ENCODE data around the gene KRT32. TPM values are rescaled to one million over a fixed set of nuclear protein-coding genes. Genes with fewer than 3 reads are reported as not detected.

The KRT32 gene
- total and polyA plus RNA-seq, 9 of the 15 experiments (the other 6 are each of a cell fraction or from before 2014, with no cell fraction given), result not detected

DNA sequence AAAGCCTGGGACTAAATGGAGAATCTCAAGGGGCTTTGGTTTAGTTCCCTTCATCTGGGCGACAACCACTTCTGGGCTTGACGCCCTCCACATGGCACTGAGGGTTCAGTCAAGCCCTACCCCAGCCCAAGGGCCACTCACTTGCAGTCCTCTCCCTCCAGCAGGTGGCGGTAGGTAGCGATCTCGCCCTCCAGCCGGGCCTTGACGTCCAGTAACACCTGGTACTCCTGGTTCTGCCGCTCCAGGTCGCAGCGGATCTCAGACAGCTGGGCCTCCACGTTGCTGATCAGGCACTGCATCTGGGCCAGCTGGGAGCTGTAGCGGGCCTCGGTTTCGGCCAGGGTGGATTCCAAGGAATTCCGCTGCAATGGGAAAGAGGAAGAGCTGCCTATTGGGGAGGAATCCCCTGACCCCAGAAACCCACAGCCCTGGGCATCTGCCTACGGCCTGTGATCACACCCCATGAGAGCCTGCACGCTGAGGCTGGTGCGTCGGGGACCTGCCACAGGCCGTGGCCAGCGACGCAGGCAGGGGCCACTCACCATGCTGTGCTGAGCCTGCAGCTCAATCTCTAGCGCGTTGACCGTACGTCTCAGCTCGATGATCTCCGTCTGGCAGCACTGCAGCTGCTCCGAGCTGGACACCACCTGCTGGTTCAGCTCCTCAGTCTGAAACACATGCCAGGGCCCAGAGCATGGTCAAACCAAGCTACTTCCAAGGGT is 19.8 kb upstream of the KRT32 start:
- Histone ChIP-seq H3K9me3 (replicated peaks; ENCODE audit: control insufficient read depth, insufficient read depth, low read depth, low read length) (no peaks in the 10 kb centered on the region), H3K27ac (ENCODE audit: extremely low read depth, low read depth, low read length) (no peak overlapping the region), H3K4me2 (ENCODE audit: insufficient read depth, low read length) (no peak overlapping the region), H3K9me1 (ENCODE audit: control insufficient read depth, insufficient read depth, low read length) (no peaks in the 10 kb centered on the region), H3K9ac (ENCODE audit: insufficient read depth in 1 of 2, low read depth in 2 of 2, low read length in 2 of 2) (0 out of 4 replicates have a peak overlapping the region, but pooled peaks of 1 of the 2 experiments have one; percentile 10), H3K79me2 (ENCODE audit: control insufficient read depth, insufficient read depth, low read length) (no peaks in the 10 kb centered on the region), H2AFZ (ENCODE audit: low read depth, low read length) (peak overlapping the region; percentile 60), H3K4me1 (replicated peaks in 1 of 2; ENCODE audit: control insufficient read depth in 2 of 2, insufficient read depth in 2 of 2, low read length in 2 of 2) (peaks cover 9 to 22% of the 10 kb centered on the region in 2 experiments; a peak in 4 of 5 replicates), H3K36me3 (ENCODE audit: control insufficient read depth, insufficient read depth, low read length) (no peaks in the 10 kb centered on the region), H3K27me3 (ENCODE audit: control insufficient read depth in 2 of 2, insufficient read depth in 2 of 2, low read length in 2 of 2) (peaks cover 7 to 34% of the 10 kb centered on the region in 2 experiments; a peak in 3 of 5 replicates), H3K4me3 (no peak overlapping the region), H4K20me1 (replicated peaks; ENCODE audit: control insufficient read depth, insufficient read depth, low read length) (peaks cover 10% of the 10 kb centered on the region)
- intact Hi-C loops (cut with micrococcal nuclease), result loop anchor here (1.0 to 10.0 kb wide), 2 partner anchors 62 to 178 kb away; no protein-coding TSS in a partner anchor
- peak; percentile 84 for FAIRE-seq
- CTCF ChIA-PET (ENCODE audit: low intra/inter-chr PET ratio), result interaction anchor here (0.6 to 2.9 kb wide), 3 partner anchors 10 to 175 kb away, joined by 4 to 14 read pairs (median 6); no protein-coding TSS in a partner anchor
- BruUV-seq (replicated peaks), result no TSS peak
- in situ Hi-C loops (cut with MboI), result loop anchor here (5.0 kb wide), 1 partner anchor 60 kb away; no protein-coding TSS in a partner anchor
- POLR2A ChIA-PET, result interaction anchor here (0.6 to 1.0 kb wide), 3 partner anchors 32 to 630 kb away, joined by 3 to 4 read pairs (median 4); no protein-coding TSS in a partner anchor
- 29% methylated on average over 29 of the region's 29 CpGs for WGBS (ENCODE audit: insufficient coverage, low coverage, missing lambda C conversion rate)
- DNase-seq (ENCODE audit: extremely low read depth in 1 of 4, low spot score in 3 of 4), result peak; percentile 70 to 86 (median 82)
- peak; percentile 94 for ATAC-seq
- TF ChIP-seq HDAC1 (IDR thresholded peaks at IDR 0.05) (no peak), JUND (IDR thresholded peaks at IDR 0.05; ENCODE audit: borderline replicate concordance, low read depth, low read length) (no peak), JUND (tag; IDR thresholded peaks at IDR 0.05; ENCODE audit: borderline replicate concordance, low read depth, low read length) (no peak), ZFP36 (IDR thresholded peaks at IDR 0.05; ENCODE audit: low read depth, low read length, partially characterized antibody) (peak; percentile 11), SMARCA5 (IDR thresholded peaks at IDR 0.05) (no peak), ETS2 (tag; IDR thresholded peaks at IDR 0.05; ENCODE audit: borderline replicate concordance, poor library complexity, severe bottlenecking) (no peak), TAF9B (IDR thresholded peaks at IDR 0.05; ENCODE audit: partially characterized antibody) (no peak), ZNF133 (CRISPR knock-in tag; IDR thresholded peaks at IDR 0.05) (no peak), HSF4 (CRISPR knock-in tag; IDR thresholded peaks at IDR 0.05; ENCODE audit: borderline replicate concordance) (no peak), NCOA1 (IDR thresholded peaks at IDR 0.05; ENCODE audit: low read depth) (no peak), CCNT2 (IDR thresholded peaks at IDR 0.05; ENCODE audit: borderline replicate concordance, extremely low read depth, insufficient read length, low read depth, low read length) (no peak), XRCC5 (IDR thresholded peaks at IDR 0.05; ENCODE audit: low read depth, low read length) (peak; percentile 55; the same call in 1 of the 2 replicates), CAMTA2 (CRISPR knock-in tag; conservative IDR thresholded peaks at IDR 0.05) (no peak)
- TF ChIP-seq, protein P1, sequence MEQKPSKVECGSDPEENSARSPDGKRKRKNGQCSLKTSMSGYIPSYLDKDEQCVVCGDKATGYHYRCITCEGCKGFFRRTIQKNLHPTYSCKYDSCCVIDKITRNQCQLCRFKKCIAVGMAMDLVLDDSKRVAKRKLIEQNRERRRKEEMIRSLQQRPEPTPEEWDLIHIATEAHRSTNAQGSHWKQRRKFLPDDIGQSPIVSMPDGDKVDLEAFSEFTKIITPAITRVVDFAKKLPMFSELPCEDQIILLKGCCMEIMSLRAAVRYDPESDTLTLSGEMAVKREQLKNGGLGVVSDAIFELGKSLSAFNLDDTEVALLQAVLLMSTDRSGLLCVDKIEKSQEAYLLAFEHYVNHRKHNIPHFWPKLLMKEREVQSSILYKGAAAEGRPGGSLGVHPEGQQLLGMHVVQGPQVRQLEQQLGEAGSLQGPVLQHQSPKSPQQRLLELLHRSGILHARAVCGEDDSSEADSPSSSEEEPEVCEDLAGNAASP (IDR thresholded peaks at IDR 0.05), result no peak
- TF ChIP-seq, protein P2, sequence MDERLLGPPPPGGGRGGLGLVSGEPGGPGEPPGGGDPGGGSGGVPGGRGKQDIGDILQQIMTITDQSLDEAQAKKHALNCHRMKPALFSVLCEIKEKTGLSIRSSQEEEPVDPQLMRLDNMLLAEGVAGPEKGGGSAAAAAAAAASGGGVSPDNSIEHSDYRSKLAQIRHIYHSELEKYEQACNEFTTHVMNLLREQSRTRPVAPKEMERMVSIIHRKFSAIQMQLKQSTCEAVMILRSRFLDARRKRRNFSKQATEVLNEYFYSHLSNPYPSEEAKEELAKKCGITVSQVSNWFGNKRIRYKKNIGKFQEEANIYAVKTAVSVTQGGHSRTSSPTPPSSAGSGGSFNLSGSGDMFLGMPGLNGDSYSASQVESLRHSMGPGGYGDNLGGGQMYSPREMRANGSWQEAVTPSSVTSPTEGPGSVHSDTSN (CRISPR knock-in tag; IDR thresholded peaks at IDR 0.05; ENCODE audit: low read depth), result no peak
- TF ChIP-seq, protein P2 (tag; conservative IDR thresholded peaks at IDR 0.05; ENCODE audit: low read depth), result no peak
- TF ChIP-seq, protein P3, sequence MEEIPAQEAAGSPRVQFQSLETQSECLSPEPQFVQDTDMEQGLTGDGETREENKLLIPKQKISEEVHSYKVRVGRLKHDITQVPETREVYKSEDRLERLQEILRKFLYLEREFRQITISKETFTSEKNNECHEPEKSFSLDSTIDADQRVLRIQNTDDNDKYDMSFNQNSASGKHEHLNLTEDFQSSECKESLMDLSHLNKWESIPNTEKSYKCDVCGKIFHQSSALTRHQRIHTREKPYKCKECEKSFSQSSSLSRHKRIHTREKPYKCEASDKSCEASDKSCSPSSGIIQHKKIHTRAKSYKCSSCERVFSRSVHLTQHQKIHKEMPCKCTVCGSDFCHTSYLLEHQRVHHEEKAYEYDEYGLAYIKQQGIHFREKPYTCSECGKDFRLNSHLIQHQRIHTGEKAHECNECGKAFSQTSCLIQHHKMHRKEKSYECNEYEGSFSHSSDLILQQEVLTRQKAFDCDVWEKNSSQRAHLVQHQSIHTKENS (CRISPR knock-in tag; IDR thresholded peaks at IDR 0.05), result no peak
